Vagina (tissue), 2 donors: ENCODE data around the gene AP3M1.
"Not testable (repeated sequence)": the region's sequence is repeated elsewhere in the genome, so short reads cannot be mapped to it uniquely, and the experiment has no call there.

Source experiments
- CTCF ChIP-seq, 3 experiments: fragments of 450-650 bp in 2 of 3; fragments of 200-600 bp in 1 of 3; sonication (generic) in 1 of 3; IDR thresholded peaks; one replicate each; pipeline ENCODE4 v1.5.1; 2017 to 2019; ENCODE audit warnings: antibody characterized with exemption in 3 of 3, mild to moderate bottlenecking in 2 of 3, moderate library complexity in 2 of 3
- POLR2A ChIP-seq, 2 donors: fragments of 450-650 bp; IDR thresholded peaks; one replicate each; pipeline ENCODE4 v1.6.1; 2017; ENCODE audit warnings: antibody characterized with exemption in 2 of 2, mild to moderate bottlenecking in 2 of 2, moderate library complexity in 2 of 2

- not testable (repeated sequence) for TF ChIP-seq CTCF, POLR2A (IDR thresholded peaks at IDR 0.05)
Observed at GRCh38 chr10:74188617-74189016, 38.0 kb upstream of the AP3M1 start.
